DND-41 (cell line): ENCODE data around the gene SUCLG2.

Experiments
- ATAC-seq: fragments of 200-7000 bp; cut with Tn5 transposase; 3 replicates; pipeline ENCODE4 v1.9.1; 2021; ENCODE audit warnings: low read depth; ENCODE audit not compliant: insufficient read depth
- DNase-seq: peaks from one replicate; pipeline ENCODE4 v3.0.0-alpha.2; 2020
- H2AFZ ChIP-seq: 2 replicates; pipeline ENCODE4 v1.6.0; 2012; ENCODE audit warnings: low read depth, low read length
- H3K27ac ChIP-seq: 2 replicates; pipeline ENCODE4 v1.5.1; 2012; ENCODE audit warnings: low read length, inconsistent platforms
- H3K27me3 ChIP-seq: fragments of 200-600 bp; sonication (generic); 2 replicates; pipeline ENCODE4 v1.6.0; 2012; ENCODE audit warnings: low read length, mild to moderate bottlenecking, inconsistent platforms; ENCODE audit not compliant: insufficient read depth, poor library complexity
- H3K36me3 ChIP-seq: 2 replicates; pipeline ENCODE4 v1.5.1; 2012; ENCODE audit warnings: low read length, inconsistent platforms; ENCODE audit not compliant: insufficient read depth
- H3K4me1 ChIP-seq: 2 replicates; pipeline ENCODE4 v1.5.1; 2012; ENCODE audit warnings: mild to moderate bottlenecking, low read length; ENCODE audit not compliant: insufficient read depth
- H3K4me2 ChIP-seq: 2 replicates; pipeline ENCODE4 v1.6.0; 2012; ENCODE audit warnings: mild to moderate bottlenecking, moderate library complexity, low read length, inconsistent platforms; ENCODE audit not compliant: insufficient read depth
- H3K4me3 ChIP-seq, 2 experiments: fragments of 200-600 bp in 1 of 2; shearing (Covaris generic) in 1 of 2; 2 replicates each; pipeline ENCODE4 v1.5.1; 2012 to 2016; ENCODE audit warnings: inconsistent platforms in 2 of 2, low read length in 2 of 2, mild to moderate bottlenecking in 2 of 2, low read depth in 1 of 2, moderate library complexity in 1 of 2
- H3K79me2 ChIP-seq: 2 replicates; pipeline ENCODE4 v1.6.0; 2012; ENCODE audit warnings: low read length, inconsistent platforms; ENCODE audit not compliant: insufficient read depth
- H3K9ac ChIP-seq: 2 replicates; pipeline ENCODE4 v1.6.0; 2012; ENCODE audit warnings: low read depth, mild to moderate bottlenecking, inconsistent platforms, low read length, moderate library complexity
- H3K9me3 ChIP-seq: 2 replicates; pipeline ENCODE4 v1.5.1; 2012; ENCODE audit warnings: low read length, moderate library complexity, mild to moderate bottlenecking, inconsistent platforms; ENCODE audit not compliant: insufficient read depth, severe bottlenecking
- H4K20me1 ChIP-seq: 2 replicates; pipeline ENCODE4 v1.6.0; 2012; ENCODE audit warnings: low read length; ENCODE audit not compliant: insufficient read depth
- EZH2 ChIP-seq: IDR thresholded peaks from 3 replicates; pipeline ENCODE4 v1.6.1; 2012; ENCODE audit warnings: borderline replicate concordance, low read depth, mild to moderate bottlenecking, moderate library complexity, low read length, inconsistent platforms; ENCODE audit not compliant: severe bottlenecking
- TF ChIP-seq, protein P1 (sequence below): IDR thresholded peaks from 2 replicates; pipeline ENCODE4 v1.5.1; 2012; ENCODE audit warnings: borderline replicate concordance, low read length, moderate library complexity, mild to moderate bottlenecking; ENCODE audit not compliant: poor library complexity, severe bottlenecking; ENCODE audit errors: extremely low read depth

The SUCLG2 gene

DNA sequence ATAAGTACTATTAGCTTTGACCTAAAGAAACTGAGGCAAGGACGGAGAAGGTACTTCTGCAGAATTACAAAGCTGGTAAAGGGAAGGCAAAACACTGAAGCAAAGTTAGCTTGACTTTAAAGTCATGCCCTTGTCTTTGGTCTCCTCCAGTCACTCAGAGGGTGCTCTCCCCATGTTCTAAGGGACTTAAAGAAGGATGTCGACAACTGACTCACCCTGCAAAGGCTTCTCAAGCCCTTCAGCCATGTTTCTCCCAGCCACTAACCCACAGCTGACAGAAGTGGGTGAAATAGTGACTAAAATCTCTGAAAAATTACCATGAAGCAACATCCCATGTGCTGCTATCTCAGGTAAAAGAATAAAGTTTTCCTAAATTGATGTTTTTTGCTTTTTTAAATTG is 46.4 kb downstream of the SUCLG2 start:
- Histone ChIP-seq H3K9me3 (no peaks in the 10 kb centered on the region), H3K4me1 (peaks cover 14% of the 10 kb centered on the region), H3K36me3 (peaks cover 50% of the 10 kb centered on the region), H3K79me2 (no peaks in the 10 kb centered on the region), H4K20me1 (0 out of 2 replicates have a peak, but pooled peaks cover 3% of the 10 kb centered on the region), H3K4me2 (no peak overlapping the region), H3K4me3 (no peak overlapping the region), H3K27me3 (no peaks in the 10 kb centered on the region), H2AFZ (no peak overlapping the region), H3K9ac (no peak overlapping the region), H3K27ac (no peak overlapping the region)
- ATAC-seq (no peak), DNase-seq (no peak)
- TF ChIP-seq, protein P1, sequence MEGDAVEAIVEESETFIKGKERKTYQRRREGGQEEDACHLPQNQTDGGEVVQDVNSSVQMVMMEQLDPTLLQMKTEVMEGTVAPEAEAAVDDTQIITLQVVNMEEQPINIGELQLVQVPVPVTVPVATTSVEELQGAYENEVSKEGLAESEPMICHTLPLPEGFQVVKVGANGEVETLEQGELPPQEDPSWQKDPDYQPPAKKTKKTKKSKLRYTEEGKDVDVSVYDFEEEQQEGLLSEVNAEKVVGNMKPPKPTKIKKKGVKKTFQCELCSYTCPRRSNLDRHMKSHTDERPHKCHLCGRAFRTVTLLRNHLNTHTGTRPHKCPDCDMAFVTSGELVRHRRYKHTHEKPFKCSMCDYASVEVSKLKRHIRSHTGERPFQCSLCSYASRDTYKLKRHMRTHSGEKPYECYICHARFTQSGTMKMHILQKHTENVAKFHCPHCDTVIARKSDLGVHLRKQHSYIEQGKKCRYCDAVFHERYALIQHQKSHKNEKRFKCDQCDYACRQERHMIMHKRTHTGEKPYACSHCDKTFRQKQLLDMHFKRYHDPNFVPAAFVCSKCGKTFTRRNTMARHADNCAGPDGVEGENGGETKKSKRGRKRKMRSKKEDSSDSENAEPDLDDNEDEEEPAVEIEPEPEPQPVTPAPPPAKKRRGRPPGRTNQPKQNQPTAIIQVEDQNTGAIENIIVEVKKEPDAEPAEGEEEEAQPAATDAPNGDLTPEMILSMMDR: no peak
- no peak for TF ChIP-seq EZH2

DNA sequence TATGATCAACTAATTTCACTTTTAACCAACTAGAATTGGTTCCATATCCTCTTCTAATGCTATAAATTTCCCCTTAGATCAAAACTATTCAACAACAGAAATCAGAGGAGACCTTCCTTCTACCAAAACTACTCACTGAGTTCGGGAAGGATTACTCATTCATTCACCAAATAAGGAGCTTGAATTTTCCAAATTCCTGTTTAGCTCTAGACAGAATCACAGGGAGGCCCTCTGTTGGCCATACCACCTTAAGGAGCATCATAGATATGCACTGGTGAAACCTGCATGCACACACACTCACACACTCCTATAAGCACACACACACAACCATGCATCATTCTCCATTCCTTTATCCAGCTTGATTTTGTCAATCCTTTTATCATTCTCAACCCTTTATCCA is 49.0 kb downstream of the SUCLG2 start:
- Histone ChIP-seq H3K79me2 (0 out of 2 replicates have a peak, but pooled peaks cover 5% of the 10 kb centered on the region), H2AFZ (no peak overlapping the region), H3K36me3 (peaks cover 44% of the 10 kb centered on the region), H3K4me2 (no peak overlapping the region), H3K27me3 (no peaks in the 10 kb centered on the region), H3K4me1 (peaks cover 31% of the 10 kb centered on the region), H3K9me3 (no peaks in the 10 kb centered on the region), H3K27ac (no peak overlapping the region), H3K9ac (no peak overlapping the region), H4K20me1 (0 out of 2 replicates have a peak, but pooled peaks cover 3% of the 10 kb centered on the region), H3K4me3 (no peak overlapping the region)
- no peak for TF ChIP-seq EZH2
- TF ChIP-seq, protein P1: no peak
- ATAC-seq (no peak), DNase-seq (no peak)

DNA sequence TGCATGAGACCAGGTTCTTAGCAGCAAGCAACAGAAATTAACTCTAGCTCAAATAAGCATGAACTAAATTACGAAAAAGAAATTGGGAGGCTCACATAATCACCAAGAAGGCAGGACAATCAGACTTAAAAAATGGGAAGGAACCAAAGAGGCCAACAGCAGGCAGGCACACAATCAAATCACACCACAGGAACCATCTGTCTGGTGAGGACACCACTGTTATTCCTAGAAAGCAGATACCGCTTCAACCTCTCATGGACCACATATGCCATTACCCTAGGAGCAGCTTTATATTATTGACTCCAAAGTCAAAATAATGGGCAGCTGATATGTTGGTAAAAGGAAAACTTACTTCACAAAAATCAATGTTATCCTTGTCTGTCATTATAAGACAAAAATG is 51.6 kb downstream of the SUCLG2 start:
- ATAC-seq (peak; percentile 25; the same call in 2 of the 3 replicates), DNase-seq (no peak)
- H3K4me3 ChIP-seq: no peak overlapping the region
- no peaks in the 10 kb centered on the region for H3K9me3 ChIP-seq
- peaks cover 31% of the 10 kb centered on the region for H3K4me1 ChIP-seq
- H3K36me3 ChIP-seq: peaks cover 33% of the 10 kb centered on the region; the same call in 1 of the 2 replicates
- H3K27ac ChIP-seq: peak overlapping the region; percentile 46; the same call in 1 of the 2 replicates
- H3K79me2 ChIP-seq: 0 out of 2 replicates have a peak, but pooled peaks cover 5% of the 10 kb centered on the region
- no peak overlapping the region for H2AFZ ChIP-seq
- H3K9ac ChIP-seq: no peak overlapping the region
- H3K4me2 ChIP-seq: peak overlapping the region; percentile 56; the same call in 1 of the 2 replicates
- H3K27me3 ChIP-seq: no peaks in the 10 kb centered on the region
- H4K20me1 ChIP-seq: 0 out of 2 replicates have a peak, but pooled peaks cover 3% of the 10 kb centered on the region
- TF ChIP-seq EZH2: no peak
- TF ChIP-seq, protein P1: no peak
